ENCODE results near the gene NTM. TPM values are rescaled to one million over a fixed set of nuclear protein-coding genes. Genes with fewer than 3 reads are reported as not detected.

NTM gene
- polyA plus RNA-seq, 1 experiment: 33.6 TPM

DNA sequence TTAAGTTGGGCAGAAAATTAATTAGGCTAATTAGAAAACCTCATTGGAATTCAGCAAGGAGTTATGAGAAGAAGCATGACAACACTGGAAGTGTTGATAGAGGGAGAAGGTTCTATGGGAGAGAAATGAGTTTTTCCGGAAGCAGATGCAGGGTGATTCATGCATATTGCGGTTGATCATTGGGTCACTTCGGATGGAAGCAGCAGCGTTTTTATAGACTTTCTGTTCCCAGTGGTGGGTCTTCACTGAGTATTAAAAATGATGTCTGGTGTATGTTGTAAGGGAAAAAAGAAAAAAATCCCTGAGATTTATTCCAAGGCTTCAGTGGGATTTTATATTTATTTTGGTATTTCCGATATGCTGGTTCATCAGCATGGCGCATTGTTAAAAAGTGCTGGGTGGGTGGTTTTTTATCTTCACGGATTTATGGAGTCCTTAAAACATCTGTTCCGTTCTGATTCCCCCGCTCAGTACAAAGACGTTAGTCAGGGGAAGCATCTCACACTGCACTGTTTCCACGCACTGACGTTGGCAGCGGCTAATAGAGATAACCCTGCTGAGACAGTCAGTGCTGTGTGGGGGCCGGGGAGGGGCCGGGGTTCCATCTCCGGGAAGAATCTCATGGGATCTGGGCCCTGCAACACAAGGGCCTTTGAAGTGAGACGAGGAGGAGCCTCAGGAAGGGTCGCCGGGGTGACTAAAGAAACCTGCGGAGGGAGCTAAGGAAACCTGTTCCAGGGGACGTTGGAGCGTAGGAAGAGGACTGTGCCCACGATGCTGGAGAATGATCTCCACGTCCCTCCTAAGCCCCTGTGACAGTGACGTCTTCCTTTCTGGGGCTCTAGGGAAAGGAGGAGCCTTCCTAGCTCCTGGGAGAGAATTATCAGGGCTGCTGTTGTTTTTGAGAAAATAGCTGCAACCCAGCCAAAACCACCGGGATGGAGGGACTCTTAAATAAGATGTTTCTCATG is 390.0 kb downstream of the NTM start:
- TF ChIP-seq, protein P1, sequence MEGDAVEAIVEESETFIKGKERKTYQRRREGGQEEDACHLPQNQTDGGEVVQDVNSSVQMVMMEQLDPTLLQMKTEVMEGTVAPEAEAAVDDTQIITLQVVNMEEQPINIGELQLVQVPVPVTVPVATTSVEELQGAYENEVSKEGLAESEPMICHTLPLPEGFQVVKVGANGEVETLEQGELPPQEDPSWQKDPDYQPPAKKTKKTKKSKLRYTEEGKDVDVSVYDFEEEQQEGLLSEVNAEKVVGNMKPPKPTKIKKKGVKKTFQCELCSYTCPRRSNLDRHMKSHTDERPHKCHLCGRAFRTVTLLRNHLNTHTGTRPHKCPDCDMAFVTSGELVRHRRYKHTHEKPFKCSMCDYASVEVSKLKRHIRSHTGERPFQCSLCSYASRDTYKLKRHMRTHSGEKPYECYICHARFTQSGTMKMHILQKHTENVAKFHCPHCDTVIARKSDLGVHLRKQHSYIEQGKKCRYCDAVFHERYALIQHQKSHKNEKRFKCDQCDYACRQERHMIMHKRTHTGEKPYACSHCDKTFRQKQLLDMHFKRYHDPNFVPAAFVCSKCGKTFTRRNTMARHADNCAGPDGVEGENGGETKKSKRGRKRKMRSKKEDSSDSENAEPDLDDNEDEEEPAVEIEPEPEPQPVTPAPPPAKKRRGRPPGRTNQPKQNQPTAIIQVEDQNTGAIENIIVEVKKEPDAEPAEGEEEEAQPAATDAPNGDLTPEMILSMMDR (IDR thresholded peaks at IDR 0.05; ENCODE audit: insufficient read depth, low read depth, low read length): no peak
- ChIA-PET CTCF (interaction anchor here (1.6 kb wide), 1 partner anchor 10 kb away, joined by 3 read pairs; no protein-coding TSS in a partner anchor), POLR2A (no interaction called here)
- H3K36me3 ChIP-seq (ENCODE audit: control insufficient read depth, insufficient read depth, low read length): no peaks in the 10 kb centered on the region
- H3K27me3 ChIP-seq (ENCODE audit: control insufficient read depth, insufficient read depth, low read length): no peaks in the 10 kb centered on the region
- peak; percentile 84 for DNase-seq (ENCODE audit: low read depth)
- H3K4me3 ChIP-seq (ENCODE audit: low read depth, low read length): no peak overlapping the region

DNA sequence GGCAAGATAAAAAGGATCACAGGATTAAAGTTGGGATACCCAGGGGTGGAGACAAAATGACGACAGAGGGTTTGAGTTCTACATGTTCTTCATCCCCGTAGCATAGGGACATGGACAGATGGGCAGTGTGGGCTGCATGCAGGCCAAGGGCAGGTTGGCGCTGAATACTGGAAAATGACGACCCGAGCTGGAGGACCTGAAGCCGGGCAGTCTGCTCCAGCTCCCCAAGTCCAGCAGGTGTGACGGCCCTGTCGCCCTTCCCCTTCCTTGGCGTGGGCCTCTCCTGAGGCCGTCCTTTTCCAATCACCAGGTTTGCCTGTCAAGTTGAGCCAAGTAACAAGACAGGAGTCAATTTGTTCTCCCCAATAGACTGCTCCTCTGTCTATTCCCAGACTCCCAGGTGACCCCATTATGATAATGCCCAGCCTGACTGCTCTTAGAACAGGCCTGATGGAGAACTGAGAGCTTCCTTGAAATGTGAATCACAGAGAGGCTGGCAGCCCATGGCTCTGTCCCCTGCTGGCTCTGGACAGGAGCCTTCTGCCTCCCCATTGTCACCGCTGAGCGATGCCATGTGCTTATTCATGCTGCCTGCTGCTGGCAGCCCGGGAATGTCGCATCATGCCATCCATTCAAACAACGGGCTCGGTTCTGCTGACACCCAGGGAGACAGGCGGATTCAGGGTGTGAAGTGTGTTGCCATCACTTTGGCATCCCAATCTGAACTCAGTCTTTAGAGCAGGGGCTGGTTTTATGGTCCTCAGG is 392.1 kb downstream of the NTM start:
- Histone ChIP-seq H3K4me3 (ENCODE audit: low read depth, low read length) (no peak overlapping the region), H3K27me3 (ENCODE audit: control insufficient read depth, insufficient read depth, low read length) (no peaks in the 10 kb centered on the region), H3K36me3 (ENCODE audit: control insufficient read depth, insufficient read depth, low read length) (no peaks in the 10 kb centered on the region)
- TF ChIP-seq, protein P1 (IDR thresholded peaks at IDR 0.05; ENCODE audit: insufficient read depth, low read depth, low read length): no peak
- ChIA-PET CTCF (interaction anchor here (0.6 to 1.8 kb wide), 3 partner anchors 9 to 88 kb away, joined by 3 to 4 read pairs (median 3); no protein-coding TSS in a partner anchor), POLR2A (no interaction called here)
- DNase-seq (ENCODE audit: low read depth): no peak

DNA sequence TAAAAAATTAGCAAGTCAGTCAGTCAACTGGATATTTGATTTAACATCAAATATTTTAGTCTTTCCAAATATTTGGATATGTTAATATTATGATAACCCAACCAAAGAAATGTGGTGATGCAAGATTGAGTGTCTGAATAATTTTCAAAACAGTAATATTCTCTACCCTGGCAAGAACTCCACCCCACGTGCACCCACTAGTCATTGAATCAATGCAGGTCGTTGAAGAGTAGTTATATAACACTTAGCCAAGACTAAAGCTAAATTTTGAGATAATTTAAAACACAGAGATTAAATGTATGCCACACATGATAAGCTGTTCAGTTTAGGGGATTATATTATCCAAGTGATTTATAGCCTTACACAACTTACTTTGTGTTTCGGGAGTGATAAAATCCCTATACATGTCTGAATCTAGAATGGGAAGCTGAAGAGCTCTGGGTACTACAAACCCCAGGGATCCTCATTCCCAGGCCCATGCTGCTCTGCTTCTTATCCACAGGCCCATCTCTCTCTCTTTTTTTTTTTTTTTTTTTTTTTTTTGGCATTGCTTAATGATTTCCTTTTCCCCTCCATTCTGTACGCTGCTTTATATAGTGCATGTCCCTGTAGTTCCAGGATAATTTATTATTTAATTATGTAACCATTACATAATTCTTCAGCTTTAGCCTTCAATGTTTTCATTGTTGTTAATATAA is 392.9 kb downstream of the NTM start:
- no peak overlapping the region for H3K4me3 ChIP-seq (ENCODE audit: low read depth, low read length)
- DNase-seq (ENCODE audit: low read depth): no peak
- TF ChIP-seq, protein P1 (IDR thresholded peaks at IDR 0.05; ENCODE audit: insufficient read depth, low read depth, low read length): no peak
- ChIA-PET POLR2A (no interaction called here), CTCF (interaction anchor here (0.6 to 1.8 kb wide), 4 partner anchors 8 to 515 kb away, joined by 3 to 7 read pairs (median 4); no protein-coding TSS in a partner anchor)
- H3K36me3 ChIP-seq (ENCODE audit: control insufficient read depth, insufficient read depth, low read length): no peaks in the 10 kb centered on the region
- H3K27me3 ChIP-seq (ENCODE audit: control insufficient read depth, insufficient read depth, low read length): no peaks in the 10 kb centered on the region

DNA sequence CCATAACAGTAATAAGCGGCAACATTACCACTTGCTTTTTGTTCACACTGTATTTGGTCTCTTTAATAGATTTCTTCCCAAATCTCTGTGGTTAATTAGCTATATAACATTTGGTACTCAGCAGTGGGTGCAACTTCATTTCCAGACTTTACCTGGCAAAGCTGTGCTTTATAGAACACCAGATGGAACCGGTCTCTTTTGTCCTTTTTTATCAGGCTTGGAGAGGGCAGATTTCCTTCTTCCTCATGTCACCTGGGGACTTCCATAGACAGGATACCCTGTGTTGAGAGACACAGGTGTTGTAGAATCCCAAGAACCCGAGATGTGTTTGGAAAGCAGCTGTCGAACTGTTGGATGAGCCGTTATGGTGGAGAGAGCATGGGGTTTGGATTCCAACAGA is 393.7 kb downstream of the NTM start:
- CTCF ChIA-PET: interaction anchor here (0.6 to 1.2 kb wide), 3 partner anchors 9 to 515 kb away, joined by 3 to 7 read pairs (median 3); no protein-coding TSS in a partner anchor
- Histone ChIP-seq H3K4me3 (ENCODE audit: low read depth, low read length) (no peak overlapping the region), H3K36me3 (ENCODE audit: control insufficient read depth, insufficient read depth, low read length) (no peaks in the 10 kb centered on the region), H3K27me3 (ENCODE audit: control insufficient read depth, insufficient read depth, low read length) (no peaks in the 10 kb centered on the region)
- TF ChIP-seq, protein P1 (IDR thresholded peaks at IDR 0.05; ENCODE audit: insufficient read depth, low read depth, low read length): no peak
- DNase-seq (ENCODE audit: low read depth): no peak
- POLR2A ChIA-PET: no interaction called here

Data from BJ (cell line).